GM10266 (cell line): ENCODE data around the gene MICU1.
"Not testable (repeated sequence)": the region's sequence is repeated elsewhere in the genome, so short reads cannot be mapped to it uniquely, and the experiment has no call there.

Source experiments
- DNase-seq: peaks from one replicate; pipeline ENCODE4 v3.0.0; 2012; ENCODE audit errors: extremely low spot score
- CTCF ChIP-seq: IDR thresholded peaks from 2 replicates; pipeline ENCODE4 v1.5.1; 2012; ENCODE audit warnings: mild to moderate bottlenecking, low read depth; ENCODE audit not compliant: control insufficient read depth, insufficient read depth; ENCODE audit errors: missing control alignments

The MICU1 gene

GRCh38 chr10:72660220-72660619 lies 34.3 kb upstream of the MICU1 start:
- no peak for TF ChIP-seq CTCF
- DNase-seq = no peak

GRCh38 chr10:72659694-72660093 lies 33.8 kb upstream of the MICU1 start:
- no peak for TF ChIP-seq CTCF
- DNase-seq = no peak

GRCh38 chr10:72658696-72659400 lies 33.0 kb upstream of the MICU1 start:
- no peak for TF ChIP-seq CTCF
- DNase-seq = no peak

- DNase-seq = no peak
- TF ChIP-seq CTCF = no peak
Measured at GRCh38 chr10:72654720-72655119, 28.8 kb upstream of the MICU1 start.

GRCh38 chr10:72653383-72654096 lies 27.7 kb upstream of the MICU1 start:
- TF ChIP-seq CTCF = no peak
- no peak for DNase-seq

GRCh38 chr10:72649291-72649690 lies 23.4 kb upstream of the MICU1 start:
- TF ChIP-seq CTCF = no peak
- DNase-seq = no peak

- DNase-seq = no peak
- TF ChIP-seq CTCF = no peak
Measured at GRCh38 chr10:72648301-72648700, 22.4 kb upstream of the MICU1 start.

- DNase-seq = not testable (repeated sequence)
Measured at GRCh38 chr10:72646971-72647370, 21.1 kb upstream of the MICU1 start.
